ENCODE results near the gene GDI2. TPM values are rescaled to one million over a fixed set of nuclear protein-coding genes. Genes with fewer than 3 reads are reported as not detected.

Gene GDI2
- total and polyA plus RNA-seq, 2 of the 13 experiments (the other 11 are each of a cell fraction or from before 2014, with no cell fraction given), result 153 to 477 TPM

GRCh38 chr10:5812283-5813090, 747 bp downstream of the GDI2 start (continued):
- TF ChIP-seq DR1 (CRISPR knock-in tag; IDR thresholded peaks at IDR 0.05), result peak; percentile 12
- no peak for TF ChIP-seq PTBP1 (IDR thresholded peaks at IDR 0.05; ENCODE audit: low read depth, low read length, poor library complexity, severe bottlenecking)
- TF ChIP-seq FOXO1 (CRISPR knock-in tag; IDR thresholded peaks at IDR 0.05), result peak; percentile 4; the same call in 1 of the 2 replicates
- peak; percentile 19; the same call in 1 of the 2 replicates for TF ChIP-seq MED13 (CRISPR knock-in tag; IDR thresholded peaks at IDR 0.05)
- TF ChIP-seq SKIL (CRISPR knock-in tag; IDR thresholded peaks at IDR 0.05; ENCODE audit: borderline replicate concordance), result no peak
- TF ChIP-seq ZNF12 (CRISPR knock-in tag; IDR thresholded peaks at IDR 0.05), result 0 out of 2 replicates have a peak, but pooled peaks have one; percentile 13
- no peak; the same call in 1 of the 2 replicates for TF ChIP-seq HOXA3 (CRISPR knock-in tag; IDR thresholded peaks at IDR 0.05)
- TF ChIP-seq PHF20 (CRISPR knock-in tag; IDR thresholded peaks at IDR 0.05), result no peak
- TF ChIP-seq ZC3H4 (CRISPR knock-in tag; IDR thresholded peaks at IDR 0.05; ENCODE audit: borderline replicate concordance), result no peak
- TF ChIP-seq ZNF180 (CRISPR knock-in tag; IDR thresholded peaks at IDR 0.05; ENCODE audit: borderline replicate concordance, low read depth), result no peak
